Measurements from ENCODE around the gene ROR1.
"Not testable (repeated sequence)": the region's sequence is repeated elsewhere in the genome, so short reads cannot be mapped to it uniquely, and the experiment has no call there.

The ROR1 gene

DNA sequence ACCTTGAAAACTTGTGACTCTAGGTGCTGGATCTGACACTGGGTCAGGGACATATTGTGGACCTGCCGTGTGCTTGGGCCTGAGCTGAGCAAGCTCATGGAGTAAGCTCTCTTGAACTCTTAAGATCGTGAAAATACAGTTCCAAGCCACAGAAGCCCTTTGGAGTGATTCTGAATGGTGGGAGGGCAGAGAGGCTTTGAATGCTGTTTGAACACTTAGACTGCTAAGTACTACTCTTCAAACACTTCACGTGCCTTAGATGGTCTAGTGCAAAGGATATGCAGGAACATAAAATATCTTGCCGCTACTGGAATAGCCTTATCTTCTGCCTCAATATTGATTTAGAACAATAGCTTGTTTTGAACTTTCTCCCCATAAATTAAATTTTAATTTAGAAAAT lies 21.6 kb downstream of the ROR1 start:
- FAIRE-seq, result no peak

DNA sequence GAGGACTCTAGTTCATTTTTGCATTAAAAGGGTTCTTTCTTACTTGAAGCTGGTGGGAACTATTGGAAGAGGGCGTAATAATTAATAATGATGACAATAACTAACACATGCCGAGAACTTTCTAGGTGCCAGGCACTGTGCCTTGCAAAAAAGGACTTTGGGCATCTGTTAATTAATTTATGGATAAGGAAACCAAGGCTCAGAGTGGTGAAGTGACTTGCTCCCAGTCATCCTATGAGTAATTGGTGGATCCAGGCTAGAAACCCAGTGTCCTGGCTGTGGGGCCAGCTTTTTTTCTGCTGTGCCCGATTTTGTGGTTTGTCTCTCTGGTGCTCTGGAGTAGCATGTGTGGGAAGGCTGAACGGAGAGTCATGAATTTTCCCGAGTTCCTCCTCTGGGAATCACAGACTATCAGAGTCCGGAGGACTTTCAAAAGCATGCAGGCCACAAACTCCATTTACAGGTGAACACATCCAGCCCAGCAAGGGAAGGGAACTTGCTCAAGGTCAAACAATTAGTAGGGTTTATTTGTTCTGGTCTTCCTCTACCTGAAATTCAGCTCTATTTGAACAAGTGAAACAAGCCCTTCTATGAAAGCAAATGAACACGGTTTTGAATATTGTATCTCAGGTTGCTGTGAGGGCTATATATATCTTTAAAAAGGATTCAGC lies 23.4 kb downstream of the ROR1 start:
- no peak for FAIRE-seq

DNA sequence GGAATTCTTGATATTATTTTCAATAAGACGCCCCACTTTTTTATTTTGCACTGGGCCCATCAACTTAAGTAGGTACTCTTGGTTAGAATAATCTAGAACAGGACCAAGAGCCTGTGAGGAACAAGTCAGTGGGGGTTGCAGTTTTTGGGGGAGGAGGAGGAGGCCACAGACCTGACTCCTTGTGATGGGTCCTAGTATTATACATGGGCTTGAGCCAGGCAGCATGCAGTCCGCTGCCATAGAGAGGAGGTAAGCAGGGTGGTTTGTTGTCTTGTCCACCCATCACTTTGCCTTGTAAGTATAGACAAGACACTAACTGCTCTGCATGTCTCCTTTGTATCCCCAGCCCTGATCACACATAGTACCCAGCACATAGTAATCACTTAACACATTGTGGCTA lies 24.5 kb downstream of the ROR1 start:
- FAIRE-seq, result no peak

DNA sequence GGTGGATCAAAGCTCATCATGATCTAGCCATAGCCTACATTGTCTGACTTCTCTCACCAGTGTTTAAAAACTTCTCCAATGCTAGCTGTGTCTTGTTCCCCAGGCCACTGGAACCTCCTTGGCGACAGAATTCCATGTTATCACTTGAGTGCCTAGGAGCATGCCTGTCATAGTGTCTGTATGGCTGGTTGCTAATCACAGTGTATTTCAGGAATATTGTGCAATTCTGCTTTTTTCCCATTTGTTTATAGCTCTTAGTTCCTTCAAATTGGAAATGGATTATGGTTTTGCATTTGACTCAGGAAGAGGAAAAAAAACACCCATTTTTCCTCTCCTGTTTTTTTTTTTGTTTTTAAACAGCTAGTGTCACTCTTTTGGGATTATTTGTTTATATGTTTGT lies 25.5 kb downstream of the ROR1 start:
- FAIRE-seq, result no peak

DNA sequence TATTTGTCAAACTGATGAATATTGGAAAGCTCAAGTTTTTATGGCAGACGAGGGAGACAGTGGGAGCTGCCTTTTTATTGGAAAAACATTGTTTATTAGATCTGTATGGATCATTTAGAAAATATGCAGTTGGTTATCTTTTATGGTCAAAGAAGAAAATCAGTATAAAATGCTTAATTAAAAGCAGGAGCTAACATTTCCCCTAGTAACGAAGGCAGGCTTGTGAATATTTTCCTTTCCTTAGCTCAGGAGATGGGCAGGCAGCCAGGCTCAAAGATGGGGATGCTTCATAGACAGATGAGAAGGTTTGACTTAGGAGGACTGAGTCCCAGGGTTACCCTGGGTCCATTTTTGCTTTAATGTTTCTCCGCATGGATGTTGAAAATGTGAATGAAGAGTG lies 26.0 kb downstream of the ROR1 start:
- no peak for FAIRE-seq

DNA sequence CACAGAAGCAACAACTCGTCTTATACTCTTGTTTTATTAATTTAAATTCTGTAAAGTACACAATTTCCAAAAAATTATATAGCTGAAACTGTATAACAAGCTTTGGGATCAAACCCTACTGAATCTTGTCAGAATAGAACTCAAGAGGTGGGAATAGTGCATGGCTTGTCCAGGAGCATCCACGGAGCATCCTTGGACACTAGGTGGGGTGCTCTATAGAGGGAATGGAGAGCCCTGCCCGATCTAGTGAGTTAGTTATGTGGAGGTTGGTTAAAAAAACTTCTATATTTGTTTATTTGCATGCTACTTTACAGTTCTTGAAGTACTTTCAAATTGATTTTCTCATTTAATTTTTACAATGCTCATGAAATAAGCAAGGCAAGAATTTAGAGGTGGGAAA lies 28.3 kb downstream of the ROR1 start:
- FAIRE-seq, result no peak

DNA sequence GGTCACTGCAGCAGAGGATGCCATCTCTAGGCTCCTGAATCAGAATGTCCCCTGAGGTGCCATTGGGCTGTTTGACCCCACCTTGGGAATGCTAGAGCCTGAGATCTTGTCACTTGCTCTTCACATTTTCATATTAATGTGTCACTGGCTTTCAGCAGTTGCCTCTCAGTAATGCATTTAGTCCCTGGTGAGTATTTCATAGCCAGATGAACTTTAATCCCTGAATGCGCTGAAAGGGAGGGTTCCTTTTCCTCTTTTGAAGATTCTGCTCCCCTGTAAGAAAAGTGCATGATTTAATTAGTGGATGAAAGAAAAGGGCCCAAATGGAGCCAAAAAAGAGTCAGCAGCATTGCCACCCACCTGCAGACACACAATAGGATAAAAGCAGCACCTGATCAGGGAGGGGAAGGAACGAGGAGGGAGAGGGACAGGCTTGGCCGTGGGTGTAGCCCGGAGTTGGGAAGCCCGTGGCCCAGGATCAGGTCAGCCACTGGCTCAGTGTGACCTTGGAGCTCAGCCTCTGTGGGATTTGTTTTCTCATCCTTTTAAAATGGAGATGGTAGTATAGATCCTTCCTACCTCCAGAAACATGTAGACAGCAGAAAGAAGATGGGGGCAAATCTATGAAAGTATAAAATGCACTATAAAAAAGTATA lies 31.1 kb downstream of the ROR1 start:
- no peak for FAIRE-seq

DNA sequence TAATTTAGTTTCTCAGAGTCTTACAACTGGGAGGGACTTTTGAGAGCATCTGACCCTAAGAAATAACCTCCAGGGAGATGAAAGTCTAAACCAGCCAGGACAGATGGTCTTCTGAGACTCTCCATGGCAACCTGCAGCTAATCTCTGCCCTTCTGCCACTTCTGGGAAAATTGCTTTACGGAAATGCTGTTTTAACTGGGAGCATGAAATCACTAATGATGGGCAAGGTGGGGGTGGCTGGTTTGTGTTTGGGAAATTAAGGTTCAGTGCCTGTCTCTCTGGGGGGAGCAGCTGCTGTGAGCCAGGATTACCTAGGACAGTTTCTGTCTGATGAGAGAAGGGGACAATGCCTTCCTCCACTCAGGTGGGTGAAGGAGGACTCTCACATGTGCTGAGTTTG lies 33.2 kb downstream of the ROR1 start:
- FAIRE-seq, result no peak

DNA sequence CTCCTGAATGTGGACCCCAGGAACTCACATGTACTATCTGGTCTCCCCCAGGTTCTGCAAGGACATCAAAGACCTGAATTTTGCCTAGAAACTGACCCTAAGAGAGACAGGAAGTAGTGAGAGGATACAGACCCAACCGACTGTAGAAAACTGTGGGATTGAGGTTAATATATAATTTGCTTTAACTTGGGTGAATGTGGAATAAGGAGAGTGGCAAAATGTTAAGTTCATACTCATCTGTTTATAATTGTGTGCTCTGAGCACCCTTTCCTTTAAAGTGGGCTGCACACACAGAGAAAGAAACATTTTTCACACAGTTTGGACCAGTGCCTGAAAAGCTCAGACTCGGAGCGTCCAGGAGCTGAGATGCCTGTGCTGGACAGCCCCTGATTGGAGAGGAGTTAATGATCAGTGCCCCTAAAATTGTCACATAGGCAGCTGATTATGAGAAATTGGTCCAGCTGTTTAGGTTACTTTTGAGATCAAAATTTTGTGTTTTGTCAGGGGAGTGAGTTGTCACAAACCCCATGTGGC lies 37.2 kb downstream of the ROR1 start:
- FAIRE-seq, result no peak

DNA sequence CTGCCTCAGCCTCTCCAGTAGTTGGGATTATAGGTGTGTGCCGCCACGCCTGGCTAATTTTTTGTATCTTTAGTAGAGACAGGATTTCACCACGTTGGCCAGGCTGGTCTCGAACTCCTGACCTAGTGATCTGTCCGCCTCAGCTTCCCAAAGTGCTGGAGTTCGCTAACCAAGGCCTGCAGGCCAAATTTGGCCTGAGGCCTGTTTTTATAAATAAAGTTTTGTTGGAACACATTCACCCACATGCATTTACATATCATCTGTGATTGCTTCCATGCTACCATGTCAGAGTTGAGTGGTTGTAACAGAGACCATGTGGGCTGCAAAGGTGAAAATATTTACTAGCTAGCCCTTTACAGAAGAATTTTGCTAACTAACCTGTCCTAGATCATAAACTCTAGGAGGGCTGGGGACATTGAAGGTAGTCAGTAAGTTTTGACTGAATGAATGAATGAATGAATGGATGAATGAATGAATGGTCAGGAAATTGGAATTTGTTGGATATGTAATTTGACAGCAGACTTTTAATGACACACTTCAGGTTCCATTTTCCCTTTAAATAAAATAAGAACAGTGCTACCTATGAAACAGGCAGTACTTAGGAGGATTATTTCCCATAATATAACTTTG lies 38.4 kb downstream of the ROR1 start:
- FAIRE-seq, result no peak

DNA sequence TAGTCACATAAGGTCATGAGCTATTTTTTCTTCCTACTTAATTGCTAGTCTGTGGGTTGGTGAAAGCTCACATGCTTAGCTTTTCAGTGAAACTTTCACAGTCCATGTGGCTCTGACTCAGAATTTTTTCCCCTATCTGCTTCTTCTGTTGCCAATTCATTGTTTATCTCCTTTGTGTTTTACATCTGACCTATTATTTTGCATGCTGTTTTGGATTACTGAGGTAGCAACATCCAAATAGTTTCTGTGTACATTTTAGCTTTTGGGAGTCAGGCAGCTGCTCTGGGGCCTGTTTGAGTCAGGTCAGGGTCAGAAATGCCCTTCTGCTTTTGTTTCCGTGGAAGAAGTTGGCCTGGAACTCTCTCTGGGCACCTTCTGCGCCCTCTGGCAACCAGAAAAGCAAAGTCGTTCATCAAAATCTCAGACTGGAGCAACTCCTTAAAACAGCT lies 40.0 kb downstream of the ROR1 start:
- FAIRE-seq, result no peak

DNA sequence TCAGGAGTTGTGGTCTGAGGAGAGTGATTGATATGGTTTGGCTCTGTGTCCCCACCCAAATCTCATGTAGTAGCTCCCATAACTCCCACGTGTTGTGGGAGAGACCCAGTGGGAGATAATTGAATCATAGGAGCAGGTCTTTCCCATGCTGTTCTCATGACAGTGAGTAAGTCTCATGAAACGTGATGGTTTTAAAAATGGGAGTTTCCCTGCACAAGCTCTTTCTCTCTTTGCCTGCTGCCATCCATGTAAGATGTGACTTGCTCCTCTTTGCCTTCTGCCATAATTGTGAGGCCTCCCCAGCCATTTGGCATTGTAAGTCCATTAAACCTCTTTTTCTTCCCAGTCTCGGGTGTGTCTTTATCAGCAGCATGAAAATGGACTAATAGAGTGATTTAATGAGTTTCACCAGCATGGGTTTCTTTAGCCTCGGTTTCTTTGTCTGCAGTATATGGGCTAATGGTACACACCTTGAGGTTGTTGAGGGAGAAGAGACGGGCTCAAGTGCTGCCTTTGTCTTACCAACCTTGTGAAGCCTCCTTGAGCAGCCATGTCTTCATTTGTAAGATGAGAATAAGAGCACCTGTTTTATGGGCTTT lies 42.5 kb downstream of the ROR1 start:
- FAIRE-seq, result not testable (repeated sequence)

DNA sequence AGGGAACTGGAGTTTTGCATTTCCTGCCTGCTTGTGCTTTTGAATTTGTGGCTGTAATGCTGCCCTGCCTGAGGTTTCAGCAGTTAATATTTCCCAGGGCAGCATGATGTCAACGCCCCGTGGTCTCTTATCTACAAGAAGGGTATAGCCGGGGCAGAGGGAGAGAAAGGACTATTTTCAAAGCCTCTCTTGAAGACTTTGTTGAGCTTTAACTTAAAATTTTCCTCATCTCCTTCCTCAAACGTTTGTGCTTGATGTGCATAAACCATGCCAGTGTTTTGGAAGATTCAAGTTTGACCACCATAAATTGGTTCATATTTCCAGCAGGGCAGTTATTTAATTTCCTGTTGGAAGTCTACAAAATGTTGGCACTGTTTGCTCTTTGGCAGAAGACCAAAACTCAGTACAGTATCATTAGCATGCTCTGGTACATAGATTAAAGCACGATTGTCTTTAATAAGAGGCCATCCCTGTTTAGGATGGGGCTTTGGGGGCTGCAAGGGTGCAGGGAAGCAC lies 43.4 kb downstream of the ROR1 start:
- no peak for FAIRE-seq

DNA sequence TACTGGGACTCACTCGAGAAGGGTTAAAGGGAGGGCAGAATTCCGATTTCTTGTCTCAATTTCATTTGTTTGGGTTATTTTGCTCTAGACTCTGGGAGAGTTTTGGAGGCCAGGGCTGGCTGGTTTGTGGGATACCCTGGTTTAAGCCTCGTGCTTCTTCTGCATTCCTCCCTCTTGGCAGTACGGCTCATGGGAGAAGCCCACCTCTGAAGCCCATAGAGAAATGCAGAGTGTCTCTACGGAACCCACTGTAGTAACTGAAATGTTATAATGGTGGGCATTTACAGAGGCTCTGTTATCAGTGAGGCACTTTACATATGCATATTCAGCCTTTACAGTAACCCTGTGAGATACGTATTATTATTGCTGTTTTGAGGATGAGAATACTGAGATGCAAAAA lies 43.9 kb downstream of the ROR1 start:
- no peak for FAIRE-seq

DNA sequence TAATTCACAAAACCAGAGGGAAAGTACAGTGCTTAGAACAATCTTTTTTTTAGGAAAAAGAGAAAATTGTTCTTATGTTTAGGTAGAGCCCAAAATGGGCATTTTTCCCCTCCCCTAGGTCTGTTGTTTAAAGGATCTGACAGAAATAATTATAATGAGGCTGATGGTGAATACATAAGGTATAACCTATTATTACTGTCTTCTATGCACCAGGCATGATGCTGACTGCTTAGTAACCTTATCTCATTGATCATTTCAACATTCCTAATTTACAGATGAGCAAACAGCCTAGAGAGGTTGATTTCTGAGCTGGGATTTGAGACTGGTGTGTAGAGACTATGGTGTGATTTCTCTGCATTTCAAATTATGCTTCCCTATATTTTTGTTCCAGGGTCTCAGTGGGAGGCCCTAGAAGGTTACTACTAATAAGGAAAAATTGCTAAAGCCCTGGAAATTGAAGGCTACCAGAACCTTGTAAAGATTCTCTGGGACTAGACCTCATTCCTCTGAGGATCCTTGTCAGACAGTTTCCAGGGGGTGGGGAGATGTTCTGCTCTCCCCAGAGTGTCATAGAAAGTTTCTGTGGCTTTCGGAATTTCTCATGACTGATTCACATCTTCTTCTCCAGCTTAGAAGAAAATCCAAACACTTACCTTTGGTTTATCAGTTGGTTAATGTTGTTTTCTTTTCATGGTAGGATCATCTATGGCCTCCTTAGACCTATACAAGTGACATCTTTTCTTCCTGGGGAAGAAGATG lies 44.9 kb downstream of the ROR1 start:
- FAIRE-seq, result no peak

DNA sequence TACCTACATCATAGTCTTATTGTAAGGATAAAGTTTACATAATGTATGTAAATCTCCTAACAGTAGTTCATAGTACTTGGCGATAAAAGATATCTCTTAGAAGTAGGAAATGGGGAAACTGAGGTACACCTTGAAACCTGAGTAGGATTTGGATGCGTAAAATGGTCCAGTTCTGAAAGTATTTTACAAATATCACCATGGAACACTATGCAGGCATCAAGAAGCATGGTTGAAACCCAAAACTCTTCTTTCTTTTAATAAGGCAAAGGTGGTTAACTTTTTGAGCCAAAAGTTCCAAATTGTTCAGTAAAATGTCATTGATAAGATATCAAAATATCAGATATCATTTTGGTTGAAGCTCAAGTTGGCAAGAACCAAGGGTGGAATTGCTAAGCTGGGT lies 46.0 kb downstream of the ROR1 start:
- no peak for FAIRE-seq

DNA sequence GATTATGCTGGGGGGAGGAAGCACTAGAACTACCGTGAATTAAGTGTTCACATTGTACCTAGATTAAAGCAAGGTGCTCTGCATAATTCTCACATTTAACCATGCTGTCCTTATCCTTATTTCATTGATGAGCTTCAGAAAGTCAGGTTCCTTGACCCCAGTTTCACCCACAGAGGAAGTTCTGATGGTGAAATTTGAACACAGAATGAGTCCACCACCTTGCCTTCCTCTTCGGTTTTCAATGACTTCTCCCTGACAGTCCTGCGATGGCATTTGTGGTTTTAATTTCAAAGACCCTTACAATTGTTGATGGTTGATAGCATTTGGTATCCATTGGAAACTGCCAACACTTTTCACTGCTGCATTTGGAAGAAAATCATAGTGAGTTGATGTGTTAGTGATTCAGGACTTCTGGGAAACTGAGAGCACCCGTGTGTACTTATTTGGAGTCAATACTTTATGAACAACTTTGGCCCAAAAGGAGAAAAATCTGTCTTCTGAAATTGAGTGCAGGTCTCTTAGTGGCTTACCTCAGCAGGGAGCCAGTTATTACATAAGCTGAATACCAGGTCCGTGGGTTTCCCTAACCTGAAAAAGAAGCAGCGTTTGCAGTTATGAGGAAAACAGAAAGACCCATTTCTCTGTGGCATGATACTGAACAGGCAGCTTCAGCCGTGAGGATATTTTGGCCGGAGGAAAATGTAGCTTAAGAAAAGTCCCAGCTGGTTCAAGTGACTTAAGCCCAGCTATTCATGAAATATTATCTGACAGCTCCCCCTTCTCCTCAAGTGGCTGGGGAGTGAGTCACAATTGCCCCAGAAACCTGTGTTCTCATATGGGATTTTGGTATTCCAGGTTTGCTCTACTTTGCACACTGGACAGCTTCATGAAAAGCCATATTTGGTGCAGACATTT lies 47.5 kb downstream of the ROR1 start:
- FAIRE-seq, result no peak

DNA sequence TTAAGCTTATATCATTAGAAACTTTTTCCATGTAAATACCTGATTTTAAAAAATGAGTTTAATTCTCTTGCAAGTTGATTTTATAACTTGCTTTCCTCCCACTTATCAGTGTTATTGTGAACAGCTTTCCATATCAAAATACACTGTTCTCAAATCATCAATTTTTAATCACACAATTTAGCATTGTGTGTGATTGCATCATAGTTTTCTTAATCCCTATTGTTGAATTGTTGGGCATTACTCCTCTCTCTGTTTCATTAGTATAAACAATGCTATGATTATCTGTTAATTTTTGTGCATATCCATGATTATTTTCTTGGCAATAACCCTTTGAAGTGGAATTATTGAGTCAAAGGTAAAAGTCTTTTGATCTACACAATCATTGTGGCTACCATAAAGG lies 48.7 kb downstream of the ROR1 start:
- FAIRE-seq, result no peak

DNA sequence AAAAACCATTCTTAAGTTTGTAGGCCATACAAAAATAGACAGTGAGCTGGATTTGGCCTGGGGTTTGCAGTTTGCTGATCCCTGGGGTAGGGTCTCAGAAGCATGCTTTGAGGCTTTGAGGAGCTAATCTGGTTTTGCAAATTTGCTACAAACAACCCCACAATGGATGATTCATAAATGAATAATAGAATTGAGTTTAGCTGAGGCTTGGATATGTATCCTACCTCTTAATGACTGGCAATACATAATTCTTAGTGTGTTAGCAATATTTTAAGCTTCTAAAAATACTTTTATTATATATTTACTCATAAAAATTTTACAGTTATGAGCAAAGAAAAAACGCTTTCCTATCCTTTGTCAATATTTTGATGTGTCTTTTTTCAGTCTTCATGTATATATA lies 50.6 kb downstream of the ROR1 start:
- no peak for FAIRE-seq

DNA sequence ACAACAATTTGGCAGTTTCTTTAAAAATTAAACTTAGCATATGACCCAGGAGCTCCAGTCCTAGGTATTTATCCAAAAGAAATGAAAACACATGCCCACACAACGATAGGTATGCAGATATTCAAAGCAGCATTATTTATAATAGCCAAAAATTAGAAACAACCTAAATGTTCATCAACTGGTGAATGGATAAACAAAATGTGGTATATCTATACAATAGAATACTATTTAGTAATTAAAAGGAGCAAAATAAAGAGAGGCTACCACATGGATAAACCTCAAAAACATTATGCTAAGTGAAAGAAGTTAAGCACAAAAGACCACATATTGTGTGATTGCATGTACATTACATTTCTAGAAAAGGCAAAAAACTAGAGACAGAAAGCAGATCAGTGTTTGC lies 51.3 kb downstream of the ROR1 start:
- FAIRE-seq, result no peak

DNA sequence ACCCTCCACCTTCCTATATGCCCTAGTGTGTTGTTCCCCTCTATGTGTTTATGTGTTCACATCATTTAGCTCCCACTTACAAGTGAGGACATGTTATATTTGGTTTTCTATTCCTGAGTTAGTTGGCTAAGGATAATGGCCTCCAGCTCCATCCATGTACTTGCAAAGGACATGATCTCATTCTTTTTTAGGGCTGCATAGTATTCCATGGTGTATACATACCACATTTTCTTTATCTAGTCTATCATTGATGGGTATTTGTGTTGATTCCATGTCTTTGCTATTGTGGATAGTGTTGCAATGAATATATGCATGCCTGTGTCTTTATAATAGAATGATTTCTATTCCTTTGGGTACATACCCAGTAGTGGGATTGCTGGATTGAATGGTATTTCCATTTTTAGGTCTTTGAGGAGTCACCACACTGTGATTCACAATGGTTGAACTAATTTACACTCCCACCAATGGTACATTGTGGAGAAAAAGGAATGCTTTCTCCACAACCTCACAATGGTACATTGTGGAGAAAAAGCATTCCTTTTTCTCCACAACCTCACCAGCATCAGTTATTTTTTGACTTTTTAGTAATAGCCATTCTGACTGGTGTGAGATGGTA lies 52.5 kb downstream of the ROR1 start:
- FAIRE-seq, result not testable (repeated sequence)
